HG02981 (cell line): ENCODE measurements around the gene STEEP1.
A peak's percentile ranks its signal among the peaks of the same experiment; 100 is the strongest.
"Not testable (repeated sequence)": the region's sequence is repeated elsewhere in the genome, so short reads cannot be mapped to it uniquely, and the experiment has no call there.

Experiments used
- ATAC-seq: cut with Tn5 transposase; IDR thresholded peaks from one replicate; pipeline ENCODE4 v1.9.1; 2021; ENCODE audit warnings: mild to moderate bottlenecking, moderate library complexity; ENCODE audit not compliant: unreplicated experiment

Gene STEEP1

GRCh38 chrX:119537487-119537886, 27.7 kb downstream of the STEEP1 start:
- ATAC-seq, result no peak

- ATAC-seq, result no peak
Measured at GRCh38 chrX:119529345-119530276, 35.6 kb downstream of the STEEP1 start.

GRCh38 chrX:119523664-119524184, 41.5 kb downstream of the STEEP1 start:
- ATAC-seq, result no peak

- ATAC-seq, result no peak
Measured at GRCh38 chrX:119521246-119521645, 44.0 kb downstream of the STEEP1 start.

- ATAC-seq, result no peak
Measured at GRCh38 chrX:119518371-119518770, 46.8 kb downstream of the STEEP1 start.

- ATAC-seq, result peak; percentile 70
Measured at GRCh38 chrX:119516157-119516702, 49.0 kb downstream of the STEEP1 start.

- no peak for ATAC-seq
Measured at GRCh38 chrX:119512146-119512800, 52.9 kb downstream of the STEEP1 start.

GRCh38 chrX:119507206-119507605, 58.0 kb downstream of the STEEP1 start:
- ATAC-seq, result no peak

- ATAC-seq, result no peak
Measured at GRCh38 chrX:119505945-119506344, 59.3 kb downstream of the STEEP1 start.

GRCh38 chrX:119505145-119505544, 60.1 kb downstream of the STEEP1 start:
- ATAC-seq, result not testable (repeated sequence)

GRCh38 chrX:119503484-119503861, 61.7 kb downstream of the STEEP1 start:
- no peak for ATAC-seq

- no peak for ATAC-seq
Measured at GRCh38 chrX:119502727-119503483, 62.3 kb downstream of the STEEP1 start.

- ATAC-seq, result no peak
Measured at GRCh38 chrX:119501511-119502148, 63.6 kb downstream of the STEEP1 start.

GRCh38 chrX:119500061-119500800, 65.0 kb downstream of the STEEP1 start:
- ATAC-seq, result no peak

- no peak for ATAC-seq
Measured at GRCh38 chrX:119497185-119497584, 68.0 kb downstream of the STEEP1 start.

- ATAC-seq, result no peak
Measured at GRCh38 chrX:119495734-119496726, 69.2 kb downstream of the STEEP1 start.

- not testable (repeated sequence) for ATAC-seq
Measured at GRCh38 chrX:119493851-119494495, 71.2 kb downstream of the STEEP1 start.

- no peak for ATAC-seq
Measured at GRCh38 chrX:119492463-119492862, 72.7 kb downstream of the STEEP1 start.
